Stimulated activated CD4-positive, alpha-beta T cell treated with anti-CD3 and anti-CD28 coated beads, Interleukin-15, amount 100 ng/mL, for 48 hours (primary cell): ENCODE results near the gene AP3S1.

Source experiments
- DNase-seq, 2 donors: peaks; one replicate each; pipeline ENCODE4 v3.0.0-alpha.2; 2020; ENCODE audit warnings: low read depth in 2 of 2

AP3S1 gene

DNA sequence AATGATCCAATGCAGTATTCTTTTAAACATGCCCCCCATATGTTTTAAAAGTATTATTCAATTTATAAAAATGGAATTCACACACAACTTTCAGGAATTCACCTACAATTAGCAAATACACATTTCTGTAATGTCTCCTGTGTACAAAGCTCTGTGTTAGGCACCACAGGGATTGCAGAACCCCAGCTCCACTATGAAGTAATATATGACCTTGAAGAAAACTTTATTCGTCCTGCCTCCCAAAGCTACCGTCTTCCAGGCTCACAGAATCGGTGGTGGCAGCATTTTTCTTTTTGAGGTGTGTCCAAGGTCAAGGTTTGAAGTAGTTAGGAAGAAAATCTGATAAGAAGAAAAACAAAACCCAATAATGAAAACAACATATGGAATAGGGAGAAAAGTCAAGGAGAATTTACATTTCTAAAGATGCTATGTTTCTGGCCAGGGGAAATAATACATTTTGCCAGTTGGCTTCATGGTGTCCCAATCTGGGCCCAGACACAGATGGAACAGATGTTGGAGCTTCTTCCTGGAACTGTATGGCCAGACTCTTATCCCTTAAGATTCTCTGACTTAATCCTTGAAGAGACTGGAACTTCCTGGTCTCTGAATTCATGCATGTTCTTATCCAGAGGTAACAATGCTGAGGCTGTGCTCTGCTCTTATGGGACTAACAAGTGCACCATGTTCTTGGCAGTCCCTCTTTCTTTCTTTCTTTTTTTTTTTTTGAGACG lies 98.5 kb downstream of the AP3S1 start:
- DNase-seq: no peak

- no peak for DNase-seq
These were observed 99.4 kb downstream of the AP3S1 start for GRCh38 chr5:115941051-115941675.

DNA sequence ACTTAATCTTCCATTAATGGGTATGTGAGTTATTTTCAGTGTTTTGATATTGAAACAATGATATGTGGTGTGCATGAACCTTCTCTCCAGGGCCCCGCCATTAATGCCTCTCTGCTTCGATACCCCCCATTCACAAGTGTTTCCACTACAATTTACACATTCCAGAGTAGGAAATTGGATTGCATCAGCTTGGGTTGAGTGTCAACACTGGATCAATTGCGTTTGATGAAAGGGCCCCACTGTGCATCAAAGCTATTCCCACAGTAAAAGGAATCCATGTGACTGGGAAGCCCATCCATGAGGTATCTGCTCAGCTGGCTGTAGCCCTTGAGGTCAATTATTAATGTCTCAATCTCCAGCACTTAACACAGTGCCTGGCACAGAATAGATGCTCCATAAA lies 102.8 kb downstream of the AP3S1 start:
- no peak for DNase-seq

GRCh38 chr5:115946655-115947054 lies 104.9 kb downstream of the AP3S1 start:
- no peak for DNase-seq

DNA sequence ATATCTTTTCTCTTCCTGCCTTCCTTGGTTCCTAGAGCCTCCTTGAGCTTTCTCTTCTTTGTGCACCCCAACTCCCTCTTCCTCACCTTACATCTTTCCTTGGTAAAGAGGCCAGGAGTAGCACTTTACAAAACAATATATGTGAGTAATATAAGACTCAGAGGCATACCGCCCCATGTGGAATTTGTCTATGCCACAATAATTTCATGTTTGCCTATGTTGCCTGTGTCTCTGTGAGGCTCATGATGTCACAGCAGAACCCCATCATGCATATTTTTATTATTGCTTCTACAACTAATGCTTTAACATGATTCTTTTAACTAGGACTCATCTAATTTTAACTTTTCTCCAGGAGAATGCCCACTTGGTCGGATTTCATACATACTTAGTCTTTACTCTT lies 105.5 kb downstream of the AP3S1 start:
- no peak for DNase-seq

DNA sequence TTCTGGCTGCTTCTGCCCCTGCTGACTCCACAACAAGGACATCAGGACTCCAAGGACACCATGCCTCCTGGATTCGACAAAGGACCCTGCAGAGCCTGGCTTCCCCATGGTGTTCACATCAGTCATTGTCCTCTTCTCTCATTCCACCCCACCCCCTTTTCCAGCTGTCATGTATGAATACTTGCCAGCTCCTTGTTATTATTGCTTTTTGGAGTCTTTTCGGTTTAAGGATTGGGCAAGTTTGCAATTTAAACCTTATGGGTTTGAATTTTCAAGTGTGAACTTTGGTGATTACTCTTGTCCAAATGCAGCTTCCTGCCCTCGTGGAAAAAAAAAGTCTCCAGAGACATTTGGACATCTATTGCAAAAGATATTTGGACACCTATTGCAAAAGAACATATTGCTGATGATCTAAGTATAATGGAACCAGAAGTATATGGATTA lies 106.4 kb downstream of the AP3S1 start:
- no peak for DNase-seq

DNA sequence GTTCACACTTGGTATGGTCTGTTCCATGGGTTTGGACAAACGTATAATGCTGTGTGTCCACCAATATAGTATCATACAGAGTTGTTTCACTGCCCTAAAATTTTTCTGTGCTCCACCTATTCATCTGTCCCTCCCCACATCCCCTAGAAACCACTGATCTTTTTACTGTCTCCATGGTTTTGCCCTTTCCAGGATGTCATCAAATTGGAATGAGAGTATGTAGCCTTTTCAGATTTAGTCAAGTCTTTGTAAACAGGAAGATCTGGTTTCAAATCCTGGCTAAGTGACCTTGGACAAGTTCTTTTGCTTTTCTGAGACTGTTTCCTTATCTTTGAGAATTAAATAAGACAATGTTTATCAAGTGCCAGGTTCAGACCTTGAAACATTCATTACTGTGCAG lies 107.4 kb downstream of the AP3S1 start:
- no peak for DNase-seq

- DNase-seq: no peak
These were observed 110.9 kb downstream of the AP3S1 start for GRCh38 chr5:115952588-115952987.

GRCh38 chr5:115954144-115954543 lies 112.4 kb downstream of the AP3S1 start:
- no peak for DNase-seq

DNA sequence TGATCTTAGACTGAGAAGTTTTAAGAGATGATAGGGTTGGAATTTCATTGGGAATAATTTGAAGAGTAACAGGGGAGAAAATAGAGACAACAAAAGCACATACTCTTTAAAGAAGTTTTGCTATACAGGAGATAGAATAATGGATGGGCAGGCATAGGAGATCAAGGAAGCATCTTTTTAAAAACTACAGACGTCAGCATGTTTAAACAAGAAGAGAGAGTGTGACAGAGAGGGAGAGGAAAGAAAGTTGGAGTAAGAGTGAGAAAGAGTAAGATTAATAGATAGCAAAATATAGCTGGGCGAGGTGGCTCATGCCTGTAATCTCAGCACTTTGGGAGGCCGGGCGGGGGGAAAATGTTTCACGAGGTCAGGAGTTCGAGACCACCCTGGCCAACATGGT lies 115.2 kb downstream of the AP3S1 start:
- no peak for DNase-seq

GRCh38 chr5:115961381-115962238 lies 119.9 kb downstream of the AP3S1 start:
- DNase-seq: no peak

GRCh38 chr5:115962239-115962564 lies 120.5 kb downstream of the AP3S1 start, which contains the start of gene LVRN:
LVRN (plus strand) TSS chr5:115962475; CDS start chr5:115962618, 143 bp downstream.
- DNase-seq: no peak

GRCh38 chr5:115962565-115963402 lies 121.0 kb downstream of the AP3S1 start:
- DNase-seq: no peak

DNA sequence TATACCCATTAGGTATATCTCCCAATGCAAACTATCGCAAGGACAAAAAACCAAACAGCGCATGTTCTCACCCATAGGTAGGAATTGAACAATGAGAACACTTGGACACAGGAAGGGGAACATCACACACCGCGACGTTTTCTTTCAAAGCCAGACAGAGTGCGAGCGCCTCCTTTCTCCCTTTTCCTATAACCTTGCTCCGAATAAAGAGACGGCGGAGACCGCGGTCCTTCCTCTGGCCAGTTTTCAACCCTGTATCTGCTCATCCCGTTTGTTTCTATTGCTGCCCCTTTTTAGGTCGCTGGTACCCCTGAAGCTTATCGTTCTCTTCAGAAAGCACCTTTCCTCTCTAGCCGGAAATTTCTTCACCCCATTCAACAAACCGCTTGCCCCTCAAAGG lies 121.8 kb downstream of the AP3S1 start:
- no peak for DNase-seq
